NCI-H1417 treated with DMSO at 0.1 percent for 48 hours (cell line): ENCODE results near the gene CDK17.

ENCODE experiments used
- DNase-seq: peaks from one replicate; lab custom pipeline; 2025; lab: John Stamatoyannopoulos, UW

The CDK17 gene

GRCh38 chr12:96315741-96316481 lies 84.3 kb downstream of the CDK17 start:
- peak; percentile 57 for DNase-seq

- no peak for DNase-seq
Observed at GRCh38 chr12:96314723-96315122, 85.5 kb downstream of the CDK17 start.

- DNase-seq, result no peak
Observed at GRCh38 chr12:96313606-96314005, 86.6 kb downstream of the CDK17 start.

GRCh38 chr12:96311191-96311590 lies 89.0 kb downstream of the CDK17 start:
- DNase-seq, result no peak

- no peak for DNase-seq
Observed at GRCh38 chr12:96310067-96310466, 90.2 kb downstream of the CDK17 start.

GRCh38 chr12:96308881-96309280 lies 91.4 kb downstream of the CDK17 start:
- DNase-seq, result no peak

- DNase-seq, result no peak
Observed at GRCh38 chr12:96305665-96306064, 94.6 kb downstream of the CDK17 start.

GRCh38 chr12:96303653-96304052 lies 96.6 kb downstream of the CDK17 start:
- no peak for DNase-seq

- DNase-seq, result peak; percentile 6
Observed at GRCh38 chr12:96302687-96303310, 97.4 kb downstream of the CDK17 start.

- no peak for DNase-seq
Observed at GRCh38 chr12:96301732-96302131, 98.5 kb downstream of the CDK17 start.

GRCh38 chr12:96300064-96300463 lies 100.2 kb downstream of the CDK17 start:
- DNase-seq, result no peak

GRCh38 chr12:96297504-96297903 lies 102.7 kb downstream of the CDK17 start:
- DNase-seq, result no peak

GRCh38 chr12:96295532-96296160 lies 104.6 kb downstream of the CDK17 start:
- no peak for DNase-seq

GRCh38 chr12:96294831-96295230 lies 105.4 kb downstream of the CDK17 start:
- no peak for DNase-seq

- no peak for DNase-seq
Observed at GRCh38 chr12:96293093-96293492, 107.1 kb downstream of the CDK17 start.

GRCh38 chr12:96289067-96289466 lies 111.2 kb downstream of the CDK17 start:
- DNase-seq, result no peak

GRCh38 chr12:96285158-96285557 lies 115.1 kb downstream of the CDK17 start:
- no peak for DNase-seq

- DNase-seq, result no peak
Observed at GRCh38 chr12:96274331-96274730, 125.9 kb downstream of the CDK17 start.

GRCh38 chr12:96271469-96272199 lies 128.6 kb downstream of the CDK17 start:
- DNase-seq, result no peak

GRCh38 chr12:96266238-96266637 lies 134.0 kb downstream of the CDK17 start:
- no peak for DNase-seq

GRCh38 chr12:96265836-96266235 lies 134.4 kb downstream of the CDK17 start:
- no peak for DNase-seq

GRCh38 chr12:96265400-96265799 lies 134.8 kb downstream of the CDK17 start:
- no peak for DNase-seq

- no peak for DNase-seq
Observed at GRCh38 chr12:96263449-96263902, 136.8 kb downstream of the CDK17 start.
